Keratinocyte (primary cell): ENCODE results near the gene SCN8A. TPM values are rescaled to one million over a fixed set of nuclear protein-coding genes. Genes with fewer than 3 reads are reported as not detected.

Experiments used
- DNase-seq: peaks from one replicate; pipeline ENCODE4 v3.0.0-alpha.2; 2011; ENCODE audit warnings: low read depth, missing footprints, low spot score
- FAIRE-seq: peaks from 2 replicates; lab custom pipeline; 2011; peaks lifted over from hg19 to GRCh38; lab: Jason Lieb, UNC
- H2AFZ ChIP-seq: 2 replicates; pipeline ENCODE4 v1.6.0; 2012; ENCODE audit warnings: low read length, control low read depth, inconsistent platforms; ENCODE audit not compliant: control insufficient read depth
- H3K27ac ChIP-seq: 2 replicates; pipeline ENCODE4 v1.5.1; 2011; ENCODE audit warnings: low read length; ENCODE audit not compliant: control insufficient read depth, insufficient read depth
- H3K27me3 ChIP-seq: 3 replicates; pipeline ENCODE4 v1.6.0; 2011; ENCODE audit warnings: low read length; ENCODE audit not compliant: control insufficient read depth, insufficient read depth; ENCODE audit errors: extremely low read depth
- H3K36me3 ChIP-seq, 2 experiments: 2 replicates in 1 of 2; 3 replicates in 1 of 2; pipeline ENCODE4 v1.5.1; 2011; ENCODE audit warnings: low read length in 2 of 2, mild to moderate bottlenecking in 1 of 2; ENCODE audit not compliant: control insufficient read depth in 2 of 2, insufficient read depth in 2 of 2; ENCODE audit errors: extremely low read depth in 1 of 2
- H3K4me1 ChIP-seq: 3 replicates; pipeline ENCODE4 v1.5.1; 2011; ENCODE audit warnings: low read length; ENCODE audit not compliant: control insufficient read depth, insufficient read depth; ENCODE audit errors: extremely low read depth
- H3K4me2 ChIP-seq: 3 replicates; pipeline ENCODE4 v1.6.0; 2011; ENCODE audit warnings: low read depth, low read length; ENCODE audit not compliant: control insufficient read depth, insufficient read depth; ENCODE audit errors: extremely low read depth
- H3K4me3 ChIP-seq, 3 experiments: fragments of 200-600 bp in 1 of 3; sonication (generic) in 1 of 3; 2 replicates in 2 of 3; 3 replicates in 1 of 3; pipeline ENCODE4 v1.5.1; 2011 to 2016; ENCODE audit warnings: low read length in 3 of 3, mild to moderate bottlenecking in 3 of 3, control low read depth in 2 of 3, inconsistent platforms in 1 of 3, low read depth in 1 of 3, mixed read lengths in 1 of 3, mixed run types in 1 of 3, moderate library complexity in 1 of 3; ENCODE audit not compliant: control insufficient read depth in 2 of 3, insufficient read depth in 2 of 3; ENCODE audit errors: extremely low read depth in 1 of 3
- H3K79me2 ChIP-seq: 2 replicates; pipeline ENCODE4 v1.6.0; 2012; ENCODE audit warnings: low read length; ENCODE audit not compliant: control insufficient read depth, insufficient read depth
- H3K9ac ChIP-seq: 3 replicates; pipeline ENCODE4 v1.6.0; 2011; ENCODE audit warnings: low read length; ENCODE audit not compliant: control insufficient read depth, insufficient read depth; ENCODE audit errors: extremely low read depth
- H3K9me1 ChIP-seq: 3 replicates; pipeline ENCODE4 v1.6.0; 2011; ENCODE audit warnings: low read length; ENCODE audit not compliant: control insufficient read depth, insufficient read depth; ENCODE audit errors: extremely low read depth
- H3K9me3 ChIP-seq: 2 replicates; pipeline ENCODE4 v1.5.1; 2012; ENCODE audit warnings: low read depth, low read length; ENCODE audit not compliant: control insufficient read depth
- H4K20me1 ChIP-seq: 3 replicates; pipeline ENCODE4 v1.6.0; 2011; ENCODE audit warnings: low read length; ENCODE audit not compliant: control insufficient read depth, insufficient read depth; ENCODE audit errors: extremely low read depth
- EZH2 ChIP-seq: IDR thresholded peaks from one replicate; pipeline ENCODE4 v1.6.1; 2012; ENCODE audit warnings: inconsistent platforms, mild to moderate bottlenecking, low read length, moderate library complexity
- dilution Hi-C: fragments of 300-500 bp; cut with MboI; formaldehyde crosslinking; loops from one replicate; pipeline ENCODE4 v1.7.0; 2020; ENCODE audit warnings: low sequenced_read_pairs; ENCODE audit not compliant: extremely low pct_ligation_motif_present
- polyA plus RNA-seq, 5 experiments: library from polyadenylated mRNA; depleted of rRNA in 3 of 5; stranded (reverse) in 3 of 5; stranded (forward) in 1 of 5; unstranded in 1 of 5; fragments of >200 nt; gene quantifications; 1 replicate in 1 of 5; 2 replicates in 3 of 5; 3 replicates in 1 of 5; pipeline versions ENCODE4 v1.2.1 to v1.2.3, GENCODE V29; 2011 to 2012; ENCODE audit warnings: missing spikeins in 2 of 5, low read depth in 1 of 5, low replicate concordance in 1 of 5
- TF ChIP-seq, protein P1 (sequence below), 3 experiments: IDR thresholded peaks in 1 of 3; conservative IDR thresholded peaks in 1 of 3; optimal IDR thresholded peaks in 1 of 3; 2 replicates in 2 of 3; 3 replicates in 1 of 3; pipeline versions ENCODE3 to v1.5.1; 2011; ENCODE audit warnings: low read length in 3 of 3, mild to moderate bottlenecking in 3 of 3, moderate library complexity in 2 of 3, control low read depth in 1 of 3, inconsistent platforms in 1 of 3; ENCODE audit not compliant: insufficient read depth in 2 of 3; ENCODE audit errors: extremely low read depth in 1 of 3

SCN8A gene
- polyA plus RNA-seq, 1 donor (not counting 4 experiments of a cell fraction or from before 2014, with no cell fraction given): 1.1 TPM

DNA sequence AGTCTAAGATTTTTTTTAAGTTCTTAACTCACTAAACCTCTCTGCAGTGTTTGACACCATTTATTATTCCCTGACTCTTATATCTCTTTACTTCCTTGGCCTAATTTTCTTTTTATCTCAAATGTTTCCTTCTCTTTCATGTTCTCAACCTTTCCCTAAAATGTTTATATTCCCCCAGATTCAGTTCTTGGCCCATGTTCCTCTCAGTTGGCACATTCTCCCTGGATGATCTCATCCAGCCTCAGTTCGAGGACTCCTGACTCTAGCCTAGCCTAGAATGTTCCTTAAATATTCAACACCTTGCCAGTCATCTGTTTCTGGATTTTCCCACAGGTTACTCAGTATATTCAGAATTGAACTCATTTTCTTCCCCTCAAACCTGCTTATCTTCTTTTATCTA lies 81.3 kb downstream of the SCN8A start:
- no peaks in the 10 kb centered on the region for H3K79me2 ChIP-seq
- H3K27ac ChIP-seq: no peak overlapping the region
- no peak overlapping the region for H3K4me3 ChIP-seq
- no peaks in the 10 kb centered on the region for H3K9me1 ChIP-seq
- dilution Hi-C loops: no loop called here
- H4K20me1 ChIP-seq: no peaks in the 10 kb centered on the region
- H3K9me3 ChIP-seq: no peaks in the 10 kb centered on the region
- H3K4me1 ChIP-seq: peaks cover 3% of the 10 kb centered on the region
- no peak overlapping the region for H2AFZ ChIP-seq
- no peak overlapping the region for H3K9ac ChIP-seq
- H3K36me3 ChIP-seq: no peaks in the 10 kb centered on the region
- no peak for FAIRE-seq
- TF ChIP-seq EZH2: no peak
- TF ChIP-seq, protein P1, sequence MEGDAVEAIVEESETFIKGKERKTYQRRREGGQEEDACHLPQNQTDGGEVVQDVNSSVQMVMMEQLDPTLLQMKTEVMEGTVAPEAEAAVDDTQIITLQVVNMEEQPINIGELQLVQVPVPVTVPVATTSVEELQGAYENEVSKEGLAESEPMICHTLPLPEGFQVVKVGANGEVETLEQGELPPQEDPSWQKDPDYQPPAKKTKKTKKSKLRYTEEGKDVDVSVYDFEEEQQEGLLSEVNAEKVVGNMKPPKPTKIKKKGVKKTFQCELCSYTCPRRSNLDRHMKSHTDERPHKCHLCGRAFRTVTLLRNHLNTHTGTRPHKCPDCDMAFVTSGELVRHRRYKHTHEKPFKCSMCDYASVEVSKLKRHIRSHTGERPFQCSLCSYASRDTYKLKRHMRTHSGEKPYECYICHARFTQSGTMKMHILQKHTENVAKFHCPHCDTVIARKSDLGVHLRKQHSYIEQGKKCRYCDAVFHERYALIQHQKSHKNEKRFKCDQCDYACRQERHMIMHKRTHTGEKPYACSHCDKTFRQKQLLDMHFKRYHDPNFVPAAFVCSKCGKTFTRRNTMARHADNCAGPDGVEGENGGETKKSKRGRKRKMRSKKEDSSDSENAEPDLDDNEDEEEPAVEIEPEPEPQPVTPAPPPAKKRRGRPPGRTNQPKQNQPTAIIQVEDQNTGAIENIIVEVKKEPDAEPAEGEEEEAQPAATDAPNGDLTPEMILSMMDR (optimal IDR thresholded peaks at IDR 0.05 in 1 of 3, IDR thresholded peaks at IDR 0.05 in 1 of 3, conservative IDR thresholded peaks at IDR 0.05 in 1 of 3; ENCODE audit: extremely low read depth in 1 of 3, insufficient read depth in 2 of 3, low read length in 3 of 3): no peak
- H3K4me2 ChIP-seq: no peak overlapping the region
- H3K27me3 ChIP-seq: peaks cover 7% of the 10 kb centered on the region
- no peak for DNase-seq

DNA sequence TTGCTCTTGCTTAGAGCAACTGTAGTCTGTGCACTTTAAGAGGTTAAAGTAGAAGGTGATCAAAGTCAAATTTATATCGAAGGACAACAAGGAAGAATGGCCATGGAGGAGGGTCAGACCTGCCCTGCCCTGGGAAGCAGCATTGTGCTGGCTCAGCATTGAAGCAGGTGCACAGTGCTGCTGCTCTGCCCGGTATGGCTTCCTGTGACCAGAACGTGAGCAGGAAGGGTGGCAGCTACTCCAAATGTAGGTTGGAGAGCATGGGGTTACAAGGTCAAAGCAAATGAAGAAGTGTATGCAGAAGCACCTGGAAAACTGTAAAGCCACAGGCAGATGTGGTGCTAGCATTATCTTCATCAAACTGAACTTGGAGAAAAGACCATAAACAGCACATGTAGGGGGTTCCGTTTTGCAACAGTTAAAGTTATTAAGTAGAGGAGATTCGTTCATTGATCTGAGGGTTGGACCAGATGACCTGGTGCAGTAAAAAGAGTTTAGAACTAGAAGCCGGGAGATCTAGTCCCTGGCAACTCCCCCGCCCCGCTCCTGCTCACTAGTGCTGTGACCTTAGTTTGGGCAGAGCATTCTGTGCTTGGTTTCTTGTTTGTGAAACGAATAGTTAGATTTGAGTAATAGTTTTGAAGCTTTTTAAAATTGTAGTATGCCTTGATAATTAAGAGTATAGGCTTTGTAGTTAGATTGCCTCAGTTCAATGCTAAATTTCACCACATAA lies 84.2 kb downstream of the SCN8A start:
- TF ChIP-seq, protein P1 (optimal IDR thresholded peaks at IDR 0.05 in 1 of 3, IDR thresholded peaks at IDR 0.05 in 1 of 3, conservative IDR thresholded peaks at IDR 0.05 in 1 of 3; ENCODE audit: extremely low read depth in 1 of 3, insufficient read depth in 2 of 3, low read length in 3 of 3): no peak
- TF ChIP-seq EZH2: no peak

More for the DNA sequence above, 84.2 kb downstream of the SCN8A start:
- H3K9me1 ChIP-seq: no peaks in the 10 kb centered on the region
- dilution Hi-C loops: no loop called here
- H3K27ac ChIP-seq: no peak overlapping the region
- no peak for DNase-seq
- peaks cover 2% of the 10 kb centered on the region for H3K4me1 ChIP-seq
- peaks cover 7% of the 10 kb centered on the region for H3K27me3 ChIP-seq
- H3K36me3 ChIP-seq: no peaks in the 10 kb centered on the region
- no peaks in the 10 kb centered on the region for H3K79me2 ChIP-seq
- H3K9ac ChIP-seq: no peak overlapping the region
- no peak overlapping the region for H3K4me2 ChIP-seq
- H3K4me3 ChIP-seq: no peak overlapping the region
- H3K9me3 ChIP-seq: no peaks in the 10 kb centered on the region
- no peak for FAIRE-seq
- H2AFZ ChIP-seq: no peak overlapping the region
- H4K20me1 ChIP-seq: no peaks in the 10 kb centered on the region
